ENCODE measurements around the gene ACTN1. TPM values are rescaled to one million over a fixed set of nuclear protein-coding genes. Genes with fewer than 3 reads are reported as not detected.

The ACTN1 gene
- total and polyA plus RNA-seq, 2 of the 8 experiments (the other 6 are each of a cell fraction or from before 2014, with no cell fraction given): 236 to 262 TPM

DNA sequence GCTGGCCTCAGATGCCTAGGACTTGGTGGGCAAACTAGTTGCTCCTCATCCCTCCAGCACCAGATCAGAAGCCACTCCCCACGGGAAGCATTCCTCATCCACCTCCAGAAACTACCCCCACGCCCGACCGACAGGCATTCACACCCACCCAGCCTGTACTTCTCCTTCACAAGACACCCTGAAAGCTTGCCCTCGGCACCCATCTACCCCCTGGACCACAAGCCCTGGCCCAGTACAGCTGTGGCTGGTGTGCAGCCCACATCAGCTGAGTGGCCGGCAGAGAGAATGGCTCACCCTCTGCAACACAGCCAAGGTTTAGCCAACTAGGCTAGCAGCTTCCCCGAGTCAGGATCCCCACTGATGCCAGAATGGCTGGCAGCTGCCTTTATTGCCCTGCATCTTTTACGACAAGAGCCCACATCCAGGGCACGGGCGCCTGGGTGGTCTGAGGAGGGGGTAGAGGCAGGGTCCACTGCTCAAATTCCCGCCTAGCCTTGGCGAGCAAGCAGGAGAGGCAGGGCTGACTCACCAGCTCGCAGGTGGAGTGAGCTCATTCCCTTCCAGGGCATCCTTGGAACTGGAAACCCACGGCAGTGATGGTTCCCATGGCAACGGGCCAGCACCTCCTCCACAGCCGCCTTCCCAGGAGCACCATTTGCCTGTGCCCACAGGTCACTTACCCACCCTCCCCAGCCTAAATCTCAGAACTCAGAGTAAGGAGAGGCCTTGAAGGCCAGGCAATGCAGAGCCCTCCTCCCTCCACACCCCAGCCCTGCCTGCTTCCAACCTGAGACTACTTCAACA is 17.1 kb downstream of the ACTN1 start:
- H2BK12ac ChIP-seq (ENCODE audit: low read depth, low read length): no peak overlapping the region; the same call in 1 of the 2 replicates
- H4K91ac ChIP-seq (replicated peaks; ENCODE audit: insufficient read length, low read length): no peak overlapping the region
- H3K9ac ChIP-seq (replicated peaks in 1 of 4; ENCODE audit: extremely low read depth in 1 of 4, low read depth in 3 of 4, low read length in 3 of 4): no peak overlapping the region
- H2BK20ac ChIP-seq (ENCODE audit: low read length): no peak overlapping the region
- peak overlapping the region; percentile 43; the same call in 1 of the 2 replicates for H3K27ac ChIP-seq (ENCODE audit: low read depth, low read length)
- no peak overlapping the region for H3K23ac ChIP-seq (ENCODE audit: insufficient read length)
- no peaks in the 10 kb centered on the region for H3K23me2 ChIP-seq (ENCODE audit: low read depth, low read length)
- H3K4me1 ChIP-seq (replicated peaks in 1 of 4; ENCODE audit: control insufficient read depth in 3 of 4, insufficient read depth in 4 of 4, low read length in 3 of 4): peaks cover 0 to 20% (median 11%) of the 10 kb centered on the region in 4 experiments; a peak in 4 of 7 replicates
- peaks cover 40% of the 10 kb centered on the region for H3K79me1 ChIP-seq (ENCODE audit: low read depth, low read length)
- H3K36me3 ChIP-seq (ENCODE audit: control insufficient read depth in 2 of 4, insufficient read depth in 4 of 4, low read length in 3 of 4): peaks cover 0 to 8% (median 3%) of the 10 kb centered on the region in 4 experiments; a peak in 3 of 8 replicates
- H3K4me2 ChIP-seq (ENCODE audit: insufficient read depth in 1 of 2, low read depth in 2 of 2, low read length in 2 of 2): no peak overlapping the region
- H3K4me3 ChIP-seq (ENCODE audit: extremely low read depth in 1 of 4, insufficient read depth in 2 of 4, low read depth in 3 of 4, low read length in 4 of 4): no peak overlapping the region
- H4K8ac ChIP-seq (ENCODE audit: extremely low read depth, insufficient read depth, low read length): 0 out of 2 replicates have a peak overlapping the region, but pooled peaks have one; percentile 53
- H4K20me1 ChIP-seq (replicated peaks in 1 of 2; ENCODE audit: control insufficient read depth in 1 of 2, insufficient read depth in 2 of 2, low read length in 2 of 2): peaks cover 40 to 51% of the 10 kb centered on the region in 2 experiments
- H3K4ac ChIP-seq (replicated peaks; ENCODE audit: insufficient read length, low read depth, low read length): no peak overlapping the region
- no peak overlapping the region for H2AFZ ChIP-seq (ENCODE audit: low read length)
- no peak overlapping the region; the same call in 1 of the 2 replicates for H2AK5ac ChIP-seq (ENCODE audit: low read depth, low read length)
- no peak overlapping the region for H2BK15ac ChIP-seq (ENCODE audit: low read length)
- no peak overlapping the region for H3K14ac ChIP-seq (ENCODE audit: insufficient read length)
- peak in 1 of 2 experiments; percentile 77 for DNase-seq (ENCODE audit: low read depth in 1 of 2, low spot score in 2 of 2)
- H2BK5ac ChIP-seq (ENCODE audit: low read depth, low read length): 0 out of 2 replicates have a peak overlapping the region, but pooled peaks have one; percentile 45
- POLR2A ChIA-PET (ENCODE audit: partially characterized antibody): interaction anchor here (1.3 to 2.1 kb wide), 2 partner anchors 14 to 16 kb away, joined by 4 to 14 read pairs; no protein-coding TSS in a partner anchor
- H3K18ac ChIP-seq (ENCODE audit: extremely low read depth, low read length): no peak overlapping the region
- TF ChIP-seq JUND (IDR thresholded peaks at IDR 0.05; ENCODE audit: low read length): peak; percentile 56; the same call in 1 of the 2 replicates
- no peak for TF ChIP-seq PHF8 (conservative IDR thresholded peaks at IDR 0.05; ENCODE audit: low read depth, low read length)
- H3K9me3 ChIP-seq (ENCODE audit: insufficient read depth in 2 of 2, low read depth in 1 of 2, low read length in 1 of 2): no peaks in the 10 kb centered on the region
- peaks cover 18 to 100% of the 10 kb centered on the region in 2 experiments for H3K79me2 ChIP-seq (ENCODE audit: control insufficient read depth in 1 of 2, insufficient read depth in 2 of 2, low read length in 2 of 2)
- H2BK120ac ChIP-seq (replicated peaks; ENCODE audit: low read depth, low read length): no peak overlapping the region
- H3K56ac ChIP-seq (replicated peaks; ENCODE audit: insufficient read length, low read depth, low read length): no peak overlapping the region
- no peak for FAIRE-seq
- WGBS, 2 experiments (ENCODE audit: extremely low coverage in 1 of 2, insufficient coverage in 1 of 2, insufficient read length in 1 of 2, insufficient replicate concordance in 2 of 2, low coverage in 1 of 2, low lambda C conversion rate in 2 of 2, missing lambda C conversion rate in 1 of 2): 82% methylated on average over 16 of the region's 16 CpGs; no CpG with 5 or more reads in 1 of the 2 experiments
- CTCF ChIA-PET (ENCODE audit: partially characterized antibody): interaction anchor here (1.0 to 19.1 kb wide), 5 partner anchors 13 to 146 kb away, joined by 3 to 291 read pairs (median 5); no protein-coding TSS in a partner anchor
- no peak overlapping the region for H4K5ac ChIP-seq (ENCODE audit: insufficient read length, low read depth, low read length)
- H3K27me3 ChIP-seq (replicated peaks in 1 of 4; ENCODE audit: control insufficient read depth in 3 of 4, extremely low read depth in 1 of 4, insufficient read depth in 3 of 4, low read length in 3 of 4): no peaks in the 10 kb centered on the region; a peak in 1 of 7 replicates

All from H1 (cell line).